Pulmonary artery endothelial cell (primary cell): ENCODE results near the gene TDP1. TPM values are rescaled to one million over a fixed set of nuclear protein-coding genes. Genes with fewer than 3 reads are reported as not detected.
"Not testable (repeated sequence)": the region's sequence is repeated elsewhere in the genome, so short reads cannot be mapped to it uniquely, and the experiment has no call there.

Source experiments
- DNase-seq: peaks from one replicate; pipeline ENCODE4 v3.0.0-alpha.2; 2011; ENCODE audit warnings: low read depth, low spot score
- total RNA-seq: library from RNA; depleted of rRNA; stranded (reverse); fragments of >200 nt; gene quantifications from 2 replicates; pipeline ENCODE4 v1.2.3, GENCODE V29; 2014

TDP1 gene
- total RNA-seq, 1 donor from 2014 or later = 32.3 TPM

DNA sequence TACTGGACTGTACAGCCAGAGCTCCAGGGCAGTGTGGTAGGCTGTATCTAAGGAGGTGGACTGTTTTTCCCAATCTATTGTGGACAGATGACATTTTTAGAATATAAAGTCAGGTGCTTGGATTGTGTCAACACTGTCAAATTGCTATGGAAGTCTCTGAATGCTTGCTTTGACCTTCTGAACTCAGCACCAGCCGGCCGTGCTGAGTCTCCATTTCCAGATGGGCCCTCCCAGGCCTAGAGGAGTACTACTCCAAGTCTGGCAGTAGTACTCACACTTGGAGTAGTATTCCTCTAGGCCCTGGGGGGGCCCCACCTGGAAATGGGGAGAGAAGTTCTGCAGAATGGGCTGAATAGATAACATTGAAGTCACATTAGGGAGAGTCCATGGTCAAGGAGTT lies 89.9 kb downstream of the TDP1 start:
- no peak for DNase-seq

DNA sequence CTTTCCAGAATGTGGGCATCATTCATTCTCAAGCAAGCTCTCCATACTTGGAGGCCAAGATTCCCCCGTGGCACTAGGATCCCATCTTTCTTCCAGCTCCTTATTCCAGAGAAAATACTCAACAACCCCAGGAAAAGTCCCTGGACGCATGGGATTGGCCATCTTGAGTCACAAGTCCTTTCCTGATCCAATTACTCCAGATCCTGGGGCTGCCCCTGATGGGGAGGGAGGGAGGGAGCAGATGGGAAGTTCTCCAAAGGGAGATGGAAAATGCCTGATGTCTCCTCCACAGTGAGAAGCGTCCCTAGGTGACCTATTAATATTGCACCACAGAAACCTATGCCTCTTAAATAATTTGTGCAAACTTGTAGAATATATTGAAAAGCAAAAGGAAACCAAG lies 93.7 kb downstream of the TDP1 start:
- DNase-seq = no peak

GRCh38 chr14:90050271-90050670 lies 94.5 kb downstream of the TDP1 start:
- DNase-seq = no peak

DNA sequence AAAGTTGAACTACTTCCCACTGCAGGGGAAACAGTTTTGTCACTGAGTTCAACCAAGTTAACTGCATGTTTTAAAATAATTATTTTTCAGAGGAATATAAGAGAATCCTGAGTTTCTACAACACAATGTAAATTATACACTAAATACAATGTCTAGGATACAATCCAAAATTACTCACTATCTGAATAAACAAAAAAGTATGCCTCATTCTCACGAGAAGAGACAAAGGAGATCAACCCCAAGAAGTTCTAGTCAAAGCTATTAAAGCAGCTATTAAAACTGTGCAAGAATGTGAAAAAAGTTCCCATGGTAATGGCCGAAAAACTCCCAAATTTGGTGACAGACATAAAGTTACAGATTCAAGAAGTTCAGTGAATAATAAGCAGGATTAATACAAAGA lies 97.3 kb downstream of the TDP1 start:
- DNase-seq = no peak

GRCh38 chr14:90054803-90055202 lies 99.1 kb downstream of the TDP1 start:
- no peak for DNase-seq

- no peak for DNase-seq
Observed at GRCh38 chr14:90056826-90057225, 101.1 kb downstream of the TDP1 start.

GRCh38 chr14:90058876-90059458 lies 103.2 kb downstream of the TDP1 start:
- DNase-seq = no peak

GRCh38 chr14:90060312-90060964 lies 104.7 kb downstream of the TDP1 start:
- DNase-seq = peak; percentile 10

GRCh38 chr14:90060965-90061684 lies 105.4 kb downstream of the TDP1 start:
- no peak for DNase-seq

DNA sequence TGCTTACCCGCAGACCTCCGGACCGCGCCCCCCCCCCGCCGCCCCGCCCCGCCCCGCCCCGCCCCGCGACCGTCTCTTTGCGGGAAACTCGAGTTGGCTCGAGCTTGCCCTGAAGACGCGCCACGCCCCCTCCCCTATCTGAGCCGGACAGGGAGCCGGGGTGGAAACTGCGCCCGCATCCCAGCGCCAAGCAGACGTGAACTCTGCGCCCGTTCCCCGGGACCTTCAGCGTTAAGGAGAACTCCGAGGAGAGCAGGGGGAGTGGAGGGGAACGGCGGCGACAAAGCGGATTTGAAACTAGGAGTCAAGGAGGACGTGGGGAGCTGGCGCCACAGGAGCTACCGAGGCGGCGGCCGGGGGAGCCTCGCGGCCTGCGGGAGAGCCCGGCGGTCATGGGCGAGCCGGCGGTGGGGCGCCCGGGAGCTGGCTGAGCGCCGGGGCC lies 106.0 kb downstream of the TDP1 start, which contains the start of gene KCNK13:
KCNK13 (plus strand) TSS at position 310 of the 442 bp plus-strand sequence. CDS start 212 bp downstream, outside the sequence.
- DNase-seq = no peak

GRCh38 chr14:90062127-90062794 lies 106.5 kb downstream of the TDP1 start:
- no peak for DNase-seq

- DNase-seq = no peak
Observed at GRCh38 chr14:90062822-90063539, 107.3 kb downstream of the TDP1 start.

DNA sequence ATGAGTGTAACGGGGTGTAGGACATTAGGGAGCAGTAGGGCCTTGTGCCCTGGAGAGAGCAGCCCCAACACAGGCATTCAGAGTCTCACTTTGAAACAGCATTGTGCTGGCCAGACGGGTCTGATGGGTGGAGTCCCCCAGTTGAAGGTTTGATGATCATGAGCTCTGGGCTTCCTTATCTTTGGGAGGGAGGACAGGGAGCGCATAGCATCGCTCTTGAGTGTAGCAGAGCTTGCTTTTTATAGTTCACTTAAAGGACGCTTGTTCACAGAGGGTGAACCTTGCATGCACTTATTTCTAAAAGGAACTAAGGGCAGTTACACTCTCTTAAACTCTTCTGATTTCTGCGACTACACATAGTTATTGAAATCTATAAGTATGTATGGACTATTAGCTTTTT lies 116.6 kb downstream of the TDP1 start:
- no peak for DNase-seq

GRCh38 chr14:90079576-90079975 lies 123.8 kb downstream of the TDP1 start:
- DNase-seq = no peak

- DNase-seq = no peak
Observed at GRCh38 chr14:90087433-90087832, 131.7 kb downstream of the TDP1 start.

- no peak for DNase-seq
Observed at GRCh38 chr14:90088176-90088575, 132.4 kb downstream of the TDP1 start.

GRCh38 chr14:90089486-90089885 lies 133.8 kb downstream of the TDP1 start:
- not testable (repeated sequence) for DNase-seq

GRCh38 chr14:90091393-90091792 lies 135.7 kb downstream of the TDP1 start:
- DNase-seq = peak; percentile 46

GRCh38 chr14:90093942-90094595 lies 138.3 kb downstream of the TDP1 start:
- DNase-seq = no peak
